ENCODE data around the gene OR6X1. TPM values are rescaled to one million over a fixed set of nuclear protein-coding genes. Genes with fewer than 3 reads are reported as not detected.

The OR6X1 gene
- total RNA-seq, 2 experiments from 2014 or later = not detected

DNA sequence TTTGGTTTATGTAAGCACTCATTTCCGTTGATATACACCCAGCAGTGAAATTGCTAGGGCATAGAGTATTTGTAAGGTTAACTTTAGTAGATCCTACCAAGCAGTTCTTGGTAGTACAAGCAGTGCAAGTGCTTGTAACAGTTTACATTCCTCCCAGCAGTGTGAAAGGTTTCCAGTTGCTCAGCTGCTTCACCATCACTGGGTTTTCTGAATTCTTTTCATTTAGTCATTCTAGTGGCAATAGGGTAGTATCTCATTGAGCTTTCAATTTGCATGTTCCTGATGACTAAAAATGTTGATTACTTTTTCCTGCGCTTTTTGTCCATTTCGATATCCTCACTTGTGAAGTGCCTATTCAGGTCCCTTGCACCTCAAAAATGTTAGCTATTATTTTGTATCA, 47.1 kb downstream of the OR6X1 start:
- no peak for DNase-seq (ENCODE audit: low spot score)
- no TSS peak for BruUV-seq (replicated peaks)
- H3K4me1 ChIP-seq (ENCODE audit: insufficient read depth, low read length, poor library complexity, severe bottlenecking) = no peaks in the 10 kb centered on the region
- H3K27ac ChIP-seq (ENCODE audit: low read depth, low read length, poor library complexity, severe bottlenecking) = no peak overlapping the region
- intact Hi-C loops (cut with micrococcal nuclease; ENCODE audit: unreplicated experiment) = loop anchor here (1.0 kb wide), 1 partner anchor 66 kb away; no protein-coding TSS in a partner anchor
- no peaks in the 10 kb centered on the region for H3K9me2 ChIP-seq (ENCODE audit: insufficient read depth, low read length)
- no peak overlapping the region for H3K4me3 ChIP-seq (ENCODE audit: low read depth, low read length, poor library complexity, severe bottlenecking)
- no peak overlapping the region for H2AFZ ChIP-seq (ENCODE audit: low read length)
- no peaks in the 10 kb centered on the region for H3K79me2 ChIP-seq (ENCODE audit: insufficient read depth, low read depth, low read length)
- H4K20me1 ChIP-seq (ENCODE audit: insufficient read depth, low read length) = no peaks in the 10 kb centered on the region
- CTCF ChIA-PET (ENCODE audit: unreplicated experiment) = interaction anchor here (0.5 to 1.1 kb wide), 2 partner anchors 65 to 125 kb away, joined by 3 read pairs; no protein-coding TSS in a partner anchor
- POLR2A ChIA-PET = interaction anchor here (0.6 to 1.1 kb wide), 3 partner anchors 9 to 301 kb away, joined by 3 read pairs; no protein-coding TSS in a partner anchor
- no peaks in the 10 kb centered on the region for H3K36me3 ChIP-seq (ENCODE audit: insufficient read depth, low read length)
- TF ChIP-seq EZH2phosphoT487 (IDR thresholded peaks at IDR 0.05; ENCODE audit: borderline replicate concordance, low read depth, low read length) = no peak
- TF ChIP-seq, protein P1, sequence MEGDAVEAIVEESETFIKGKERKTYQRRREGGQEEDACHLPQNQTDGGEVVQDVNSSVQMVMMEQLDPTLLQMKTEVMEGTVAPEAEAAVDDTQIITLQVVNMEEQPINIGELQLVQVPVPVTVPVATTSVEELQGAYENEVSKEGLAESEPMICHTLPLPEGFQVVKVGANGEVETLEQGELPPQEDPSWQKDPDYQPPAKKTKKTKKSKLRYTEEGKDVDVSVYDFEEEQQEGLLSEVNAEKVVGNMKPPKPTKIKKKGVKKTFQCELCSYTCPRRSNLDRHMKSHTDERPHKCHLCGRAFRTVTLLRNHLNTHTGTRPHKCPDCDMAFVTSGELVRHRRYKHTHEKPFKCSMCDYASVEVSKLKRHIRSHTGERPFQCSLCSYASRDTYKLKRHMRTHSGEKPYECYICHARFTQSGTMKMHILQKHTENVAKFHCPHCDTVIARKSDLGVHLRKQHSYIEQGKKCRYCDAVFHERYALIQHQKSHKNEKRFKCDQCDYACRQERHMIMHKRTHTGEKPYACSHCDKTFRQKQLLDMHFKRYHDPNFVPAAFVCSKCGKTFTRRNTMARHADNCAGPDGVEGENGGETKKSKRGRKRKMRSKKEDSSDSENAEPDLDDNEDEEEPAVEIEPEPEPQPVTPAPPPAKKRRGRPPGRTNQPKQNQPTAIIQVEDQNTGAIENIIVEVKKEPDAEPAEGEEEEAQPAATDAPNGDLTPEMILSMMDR (conservative IDR thresholded peaks at IDR 0.05; ENCODE audit: low read length) = no peak
- H3K9me3 ChIP-seq (ENCODE audit: low read length) = no peaks in the 10 kb centered on the region
- H3K4me2 ChIP-seq (ENCODE audit: low read length) = no peak overlapping the region

DNA sequence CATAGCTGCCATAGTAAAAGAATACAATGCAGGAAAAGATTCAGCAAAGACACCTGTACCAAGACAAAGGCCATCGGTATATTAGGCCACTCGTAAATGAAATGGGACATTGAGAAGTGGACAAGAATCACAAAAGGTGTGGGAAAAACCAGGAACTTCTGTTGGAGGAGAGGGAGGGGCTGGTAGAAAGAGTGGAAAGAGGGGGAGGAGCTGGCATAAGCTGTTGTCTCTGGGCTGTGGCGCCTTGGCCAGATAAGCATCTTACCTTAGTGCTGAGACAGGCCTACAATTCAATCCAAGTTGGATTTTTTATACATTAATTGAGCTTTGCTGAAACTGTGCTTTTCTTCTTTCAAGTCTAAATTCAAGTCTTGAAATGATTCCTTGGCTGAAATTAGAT, 50.0 kb downstream of the OR6X1 start:
- POLR2A ChIA-PET = no interaction called here
- DNase-seq (ENCODE audit: low spot score) = no peak
- TF ChIP-seq, protein P1 (conservative IDR thresholded peaks at IDR 0.05; ENCODE audit: low read length) = no peak
- TF ChIP-seq EZH2phosphoT487 (IDR thresholded peaks at IDR 0.05; ENCODE audit: borderline replicate concordance, low read depth, low read length) = no peak
- no peak overlapping the region for H3K4me2 ChIP-seq (ENCODE audit: low read length)
- intact Hi-C loops (cut with micrococcal nuclease; ENCODE audit: unreplicated experiment) = no loop called here
- no peaks in the 10 kb centered on the region for H4K20me1 ChIP-seq (ENCODE audit: insufficient read depth, low read length)
- H3K79me2 ChIP-seq (ENCODE audit: insufficient read depth, low read depth, low read length) = no peaks in the 10 kb centered on the region
- no peaks in the 10 kb centered on the region for H3K9me3 ChIP-seq (ENCODE audit: low read length)
- no peaks in the 10 kb centered on the region for H3K36me3 ChIP-seq (ENCODE audit: insufficient read depth, low read length)
- CTCF ChIA-PET (ENCODE audit: unreplicated experiment) = no interaction called here
- no peak overlapping the region for H3K4me3 ChIP-seq (ENCODE audit: low read depth, low read length, poor library complexity, severe bottlenecking)
- no TSS peak for BruUV-seq (replicated peaks)
- H3K4me1 ChIP-seq (ENCODE audit: insufficient read depth, low read length, poor library complexity, severe bottlenecking) = no peaks in the 10 kb centered on the region
- no peak overlapping the region for H3K27ac ChIP-seq (ENCODE audit: low read depth, low read length, poor library complexity, severe bottlenecking)
- no peak overlapping the region for H2AFZ ChIP-seq (ENCODE audit: low read length)
- H3K9me2 ChIP-seq (ENCODE audit: insufficient read depth, low read length) = no peaks in the 10 kb centered on the region

Small RNAs within 50 kb of the gene (small RNA-seq; reads per million reads assigned to genes)
- gene RNU1-21P = not detected

Other genes with a start within 250 kb of the OR6X1 start
- not detected in 2 replicates for gene SCN3B, start 99.9 kb downstream of the OR6X1 start, total RNA-seq (2014; rRNA removed; shearing (Covaris generic))
- gene SCN3B, start 99.9 kb downstream of the OR6X1 start, total RNA-seq (2022) = not detected in 2 replicates
- gene ZNF202, start 12.9 kb downstream of the OR6X1 start, total RNA-seq (2014; rRNA removed; shearing (Covaris generic)) = 15.9 and 19.6 TPM in 2 replicates
- 15.5 and 16.7 TPM in 2 replicates for gene ZNF202, start 12.9 kb downstream of the OR6X1 start, total RNA-seq (2022)
- gene OR6M1, start 51.8 kb upstream of the OR6X1 start, total RNA-seq (2014; rRNA removed; shearing (Covaris generic)) = not detected in 2 replicates
- not detected in 2 replicates for gene OR6M1, start 51.8 kb upstream of the OR6X1 start, total RNA-seq (2022)
- not detected in 2 replicates for gene TMEM225, start 131.2 kb upstream of the OR6X1 start, total RNA-seq (2014; rRNA removed; shearing (Covaris generic))
- not detected in 2 replicates for gene TMEM225, start 131.2 kb upstream of the OR6X1 start, total RNA-seq (2022)
- gene OR8D4, start 147.6 kb upstream of the OR6X1 start, total RNA-seq (2014; rRNA removed; shearing (Covaris generic)) = not detected in 2 replicates
- not detected in 2 replicates for gene OR8D4, start 147.6 kb upstream of the OR6X1 start, total RNA-seq (2022)
- not detected in 2 replicates for gene OR4D5, start 185.1 kb upstream of the OR6X1 start, total RNA-seq (2014; rRNA removed; shearing (Covaris generic))
- not detected in 2 replicates for gene OR4D5, start 185.1 kb upstream of the OR6X1 start, total RNA-seq (2022)
- not detected in 2 replicates for gene OR6T1, start 189.3 kb upstream of the OR6X1 start, total RNA-seq (2014; rRNA removed; shearing (Covaris generic))
- not detected in 2 replicates for gene OR6T1, start 189.3 kb upstream of the OR6X1 start, total RNA-seq (2022)
- gene OR10S1, start 223.3 kb upstream of the OR6X1 start, total RNA-seq (2014; rRNA removed; shearing (Covaris generic)) = not detected in 2 replicates
- gene OR10S1, start 223.3 kb upstream of the OR6X1 start, total RNA-seq (2022) = not detected in 2 replicates
- not detected in 2 replicates for gene OR10G6, start 240.6 kb upstream of the OR6X1 start, total RNA-seq (2014; rRNA removed; shearing (Covaris generic))
- not detected in 2 replicates for gene OR10G6, start 240.6 kb upstream of the OR6X1 start, total RNA-seq (2022)